AG04450 (cell line): ENCODE data around the gene FBXL7. TPM values are rescaled to one million over a fixed set of nuclear protein-coding genes. Genes with fewer than 3 reads are reported as not detected.

Experiments used
- CTCF ChIA-PET: fragments of 300-600, 350-600 bp; formaldehyde crosslinking; extraction: SDS; loops from one replicate; lab custom pipeline; 2022; ENCODE audit warnings: antibody characterized with exemption, inconsistent platforms; lab: Charles Lee
- POLR2A ChIA-PET: fragments of 350-600 bp; formaldehyde crosslinking; extraction: SDS; loops from one replicate; lab custom pipeline; 2021; ENCODE audit warnings: antibody characterized with exemption, inconsistent platforms; lab: Yijun Ruan, JAX
- DNase-seq: peaks from one replicate; pipeline ENCODE4 v3.0.0-alpha.2; 2011; ENCODE audit warnings: low read depth, low spot score
- H3K27ac ChIP-seq: one replicate; pipeline ENCODE4 v1.5.1; 2012; ENCODE audit warnings: low read depth, low read length, control low read depth
- H3K27me3 ChIP-seq: one replicate; pipeline ENCODE4 v1.6.0; 2012; ENCODE audit warnings: low read length; ENCODE audit not compliant: control insufficient read depth, insufficient read depth
- H3K4me3 ChIP-seq: 2 replicates; pipeline ENCODE4 v1.5.1; 2011; ENCODE audit warnings: mild to moderate bottlenecking, low read depth, low read length, control low read depth
- H3K9me3 ChIP-seq: 2 replicates; pipeline ENCODE4 v1.5.1; 2012; ENCODE audit warnings: low read length; ENCODE audit not compliant: control insufficient read depth, insufficient read depth
- CTCF ChIP-seq: IDR thresholded peaks from 2 replicates; pipeline ENCODE4 v1.5.1; 2011; ENCODE audit warnings: low read depth, low read length, control low read depth, inconsistent platforms
- polyA plus RNA-seq: library from polyadenylated mRNA; depleted of rRNA; stranded (reverse); fragments of >200 nt; gene quantifications from 2 replicates; pipeline ENCODE4 v1.2.3, GENCODE V29; 2011

FBXL7 gene
- polyA plus RNA-seq, 1 experiment = 10.4 TPM

GRCh38 chr5:15551113-15551504, 51.1 kb downstream of the FBXL7 start:
- no peak for DNase-seq
- no peak overlapping the region for H3K4me3 ChIP-seq
- H3K27me3 ChIP-seq = no peaks in the 10 kb centered on the region
- CTCF ChIA-PET = no interaction called here
- no peaks in the 10 kb centered on the region for H3K9me3 ChIP-seq
- POLR2A ChIA-PET = no interaction called here
- no peak for TF ChIP-seq CTCF
- H3K27ac ChIP-seq = no peak overlapping the region

- DNase-seq = no peak
- H3K27me3 ChIP-seq = no peaks in the 10 kb centered on the region
- H3K27ac ChIP-seq = no peak overlapping the region
- H3K4me3 ChIP-seq = no peak overlapping the region
- TF ChIP-seq CTCF = no peak
- POLR2A ChIA-PET = no interaction called here
- CTCF ChIA-PET = no interaction called here
- H3K9me3 ChIP-seq = no peaks in the 10 kb centered on the region
Measured at GRCh38 chr5:15554542-15554941, 54.6 kb downstream of the FBXL7 start.

GRCh38 chr5:15555176-15555575, 55.2 kb downstream of the FBXL7 start:
- Histone ChIP-seq H3K27me3 (no peaks in the 10 kb centered on the region), H3K9me3 (no peaks in the 10 kb centered on the region), H3K4me3 (no peak overlapping the region), H3K27ac (no peak overlapping the region)
- CTCF ChIA-PET = no interaction called here
- no peak for DNase-seq
- no peak for TF ChIP-seq CTCF
- POLR2A ChIA-PET = no interaction called here

GRCh38 chr5:15558240-15558639, 58.3 kb downstream of the FBXL7 start:
- H3K27me3 ChIP-seq = no peaks in the 10 kb centered on the region
- no peak for DNase-seq
- no peak overlapping the region for H3K27ac ChIP-seq
- ChIA-PET POLR2A (no interaction called here), CTCF (no interaction called here)
- H3K9me3 ChIP-seq = no peaks in the 10 kb centered on the region
- H3K4me3 ChIP-seq = no peak overlapping the region
- no peak for TF ChIP-seq CTCF

GRCh38 chr5:15558681-15559080, 58.7 kb downstream of the FBXL7 start:
- Histone ChIP-seq H3K9me3 (no peaks in the 10 kb centered on the region), H3K4me3 (no peak overlapping the region), H3K27me3 (no peaks in the 10 kb centered on the region), H3K27ac (no peak overlapping the region)
- ChIA-PET CTCF (no interaction called here), POLR2A (no interaction called here)
- TF ChIP-seq CTCF = no peak
- no peak for DNase-seq
